Vagina (tissue), 2 donors: ENCODE data around the gene SLC7A8. TPM values are rescaled to one million over a fixed set of nuclear protein-coding genes. Genes with fewer than 3 reads are reported as not detected.

Experiments
- DNase-seq, 2 donors: peaks; one replicate each; pipeline ENCODE4 v3.0.0-alpha.2; 2017; ENCODE audit errors: extremely low spot score in 2 of 2
- H3K27ac ChIP-seq: fragments of 200-600 bp; sonication (generic); one replicate; pipeline ENCODE4 v1.5.1; 2019
- H3K27me3 ChIP-seq: fragments of 200-600 bp; sonication (generic); one replicate; pipeline ENCODE4 v1.5.1; 2019
- H3K36me3 ChIP-seq, 2 donors: fragments of 200-600 bp; sonication (generic); one replicate each; pipeline ENCODE4 v1.5.1; 2017 to 2019
- H3K4me1 ChIP-seq: fragments of 200-600 bp; sonication (generic); one replicate; pipeline ENCODE4 v1.5.1; 2019
- H3K4me3 ChIP-seq, 2 donors: fragments of 200-600 bp; sonication (generic); 1 replicate in 1 of 2; 2 replicates in 1 of 2; pipeline ENCODE4 v1.5.1; 2016 to 2019
- H3K9me3 ChIP-seq: fragments of 200-600 bp; sonication (generic); one replicate; pipeline ENCODE4 v1.5.1; 2019
- CTCF ChIP-seq, 3 experiments: fragments of 450-650 bp in 2 of 3; fragments of 200-600 bp in 1 of 3; sonication (generic) in 1 of 3; IDR thresholded peaks; one replicate each; pipeline ENCODE4 v1.5.1; 2017 to 2019; ENCODE audit warnings: antibody characterized with exemption in 3 of 3, mild to moderate bottlenecking in 2 of 3, moderate library complexity in 2 of 3
- POLR2A ChIP-seq, 2 donors: fragments of 450-650 bp; IDR thresholded peaks; one replicate each; pipeline ENCODE4 v1.6.1; 2017; ENCODE audit warnings: antibody characterized with exemption in 2 of 2, mild to moderate bottlenecking in 2 of 2, moderate library complexity in 2 of 2
- POLR2AphosphoS5 ChIP-seq, 2 donors: sonication (generic); formaldehyde crosslinking; IDR thresholded peaks; one replicate each; pipeline ENCODE4 v1.9.0; 2017; ENCODE audit warnings: antibody characterized with exemption in 2 of 2, mild to moderate bottlenecking in 2 of 2, low read depth in 1 of 2; ENCODE audit not compliant: insufficient read depth in 1 of 2
- intact Hi-C: fragments of 100-400 bp; cut with DNase I; formaldehyde crosslinking; loops from one replicate; pipeline ENCODE4 v1.15.1; 2023
- total RNA-seq: library from RNA; depleted of rRNA; stranded (reverse); fragments of >200 nt; gene quantifications from one replicate; pipeline ENCODE4 v1.2.3, GENCODE V29; 2016

SLC7A8 gene
- total RNA-seq, 1 donor from 2014 or later = 68.5 TPM

GRCh38 chr14:23094666-23095195 lies 88.7 kb downstream of the SLC7A8 start, which contains the start of gene ACIN1:
Gene ACIN1, minus strand, starts transcription at chr14:23095136. Its CDS starts 24 bp downstream, at chr14:23095112.
- DNase-seq = peak in 1 of 2 donors; percentile 94
- Histone ChIP-seq H3K4me3 (peak within 1 kb of the TSS; percentile 88), H3K27ac (peak within 1 kb of the TSS; percentile 99), H3K36me3 (peaks cover 3 to 25% of the 10 kb centered on the region in 2 donors), H3K9me3 (no peaks in the 10 kb centered on the region), H3K4me1 (peaks cover 42% of the 10 kb centered on the region), H3K27me3 (no peaks in the 10 kb centered on the region)
- peak in 1 of 2 donors; percentile 98 for TF ChIP-seq POLR2AphosphoS5 (IDR thresholded peaks at IDR 0.05; ENCODE audit: insufficient read depth in 1 of 2, low read depth in 1 of 2)
- TF ChIP-seq POLR2A (IDR thresholded peaks at IDR 0.05) = peak in 1 of 2 donors; percentile 90
- TF ChIP-seq CTCF (IDR thresholded peaks at IDR 0.05) = no peak
- intact Hi-C loops = no loop called here

- no peak for TF ChIP-seq CTCF (IDR thresholded peaks at IDR 0.05)
- no peak for TF ChIP-seq POLR2A (IDR thresholded peaks at IDR 0.05)
- TF ChIP-seq POLR2AphosphoS5 (IDR thresholded peaks at IDR 0.05; ENCODE audit: insufficient read depth in 1 of 2, low read depth in 1 of 2) = no peak
- intact Hi-C loops = no loop called here
- peaks cover 3 to 31% of the 10 kb centered on the region in 2 donors for H3K36me3 ChIP-seq
- peak overlapping the region; percentile 99 for H3K27ac ChIP-seq
- H3K9me3 ChIP-seq = no peaks in the 10 kb centered on the region
- peaks cover 42% of the 10 kb centered on the region for H3K4me1 ChIP-seq
- H3K4me3 ChIP-seq = peak overlapping the region; percentile 88
- DNase-seq = peak; percentile 37 to 77
- no peaks in the 10 kb centered on the region for H3K27me3 ChIP-seq
These were observed 89.3 kb downstream of the SLC7A8 start for GRCh38 chr14:23093991-23094665.

DNA sequence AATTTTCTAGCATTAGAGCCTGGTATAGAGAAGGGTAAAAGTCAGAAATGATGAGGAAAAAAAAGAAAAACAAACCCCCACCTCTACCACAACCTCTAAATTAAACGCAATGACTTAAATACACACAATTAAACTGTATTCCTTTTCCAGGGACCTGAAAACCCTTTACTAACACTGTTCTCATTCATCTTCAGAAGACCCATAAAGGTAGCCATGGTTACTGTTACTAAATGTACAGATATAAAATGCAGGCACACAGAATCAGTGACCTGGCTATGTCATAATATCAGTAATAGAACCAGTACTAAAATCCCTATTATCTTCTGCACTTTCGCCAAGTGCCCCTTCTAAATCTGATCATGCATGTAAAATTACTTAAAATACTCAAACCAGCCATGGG lies 89.9 kb downstream of the SLC7A8 start:
- Histone ChIP-seq H3K27me3 (no peaks in the 10 kb centered on the region), H3K36me3 (peaks cover 3 to 37% of the 10 kb centered on the region in 2 donors), H3K4me1 (peaks cover 42% of the 10 kb centered on the region), H3K27ac (peak overlapping the region; percentile 99), H3K9me3 (no peaks in the 10 kb centered on the region), H3K4me3 (peak overlapping the region; percentile 88)
- no peak for TF ChIP-seq POLR2A (IDR thresholded peaks at IDR 0.05)
- no peak for TF ChIP-seq CTCF (IDR thresholded peaks at IDR 0.05)
- no peak for TF ChIP-seq POLR2AphosphoS5 (IDR thresholded peaks at IDR 0.05; ENCODE audit: insufficient read depth in 1 of 2, low read depth in 1 of 2)
- intact Hi-C loops = no loop called here
- DNase-seq = no peak

DNA sequence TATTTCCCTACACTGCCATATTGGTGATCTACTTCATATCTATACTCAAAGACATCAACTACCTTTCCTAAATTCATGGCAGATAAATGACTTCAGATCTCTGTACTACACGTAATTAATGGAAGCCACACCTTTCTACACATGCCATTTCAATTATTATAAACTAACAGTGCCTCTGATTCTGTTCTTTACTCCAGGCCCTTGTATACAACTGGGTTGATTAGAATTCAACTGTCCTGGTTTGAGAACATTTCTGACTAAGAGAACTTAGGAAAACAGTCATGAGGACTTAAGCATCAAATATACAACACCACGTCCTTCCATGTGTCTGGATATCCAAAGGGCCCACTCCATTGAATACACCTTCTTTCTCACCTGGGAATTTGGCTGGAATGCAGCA lies 90.4 kb downstream of the SLC7A8 start:
- no peak for DNase-seq
- no peak overlapping the region for H3K27ac ChIP-seq
- intact Hi-C loops = no loop called here
- peaks cover 3 to 37% of the 10 kb centered on the region in 2 donors for H3K36me3 ChIP-seq
- peaks cover 42% of the 10 kb centered on the region for H3K4me1 ChIP-seq
- no peaks in the 10 kb centered on the region for H3K9me3 ChIP-seq
- no peak for TF ChIP-seq POLR2AphosphoS5 (IDR thresholded peaks at IDR 0.05; ENCODE audit: insufficient read depth in 1 of 2, low read depth in 1 of 2)
- no peak for TF ChIP-seq POLR2A (IDR thresholded peaks at IDR 0.05)
- TF ChIP-seq CTCF (IDR thresholded peaks at IDR 0.05) = no peak
- peak overlapping the region; percentile 88 for H3K4me3 ChIP-seq
- no peaks in the 10 kb centered on the region for H3K27me3 ChIP-seq
